Lower leg skin (tissue), 3 donors: ENCODE results near the gene PSD2.

Source experiments
- CTCF ChIP-seq, 3 donors: fragments of 450-650 bp; IDR thresholded peaks; one replicate each; pipeline ENCODE4 v1.5.1; 2016; ENCODE audit warnings: antibody characterized with exemption in 3 of 3, mild to moderate bottlenecking in 3 of 3, moderate library complexity in 2 of 3
- POLR2A ChIP-seq, 2 donors: fragments of 450-650 bp; IDR thresholded peaks; one replicate each; pipeline ENCODE4 v1.6.1; 2016 to 2017; ENCODE audit warnings: antibody characterized with exemption in 2 of 2, mild to moderate bottlenecking in 1 of 2, moderate library complexity in 1 of 2

- TF ChIP-seq CTCF (IDR thresholded peaks at IDR 0.05) (no peak), POLR2A (IDR thresholded peaks at IDR 0.05) (no peak)
These were observed 16.7 kb downstream of the PSD2 start for GRCh38 chr5:139812323-139812722.
